ENCODE results near the gene NAXE.
"Not testable (repeated sequence)": the region's sequence is repeated elsewhere in the genome, so short reads cannot be mapped to it uniquely, and the experiment has no call there.

Gene NAXE

GRCh38 chr1:156591432-156592157, at the start of gene NAXE:
TSS of gene NAXE (plus strand) at chr1:156591776. CDS start at chr1:156591805, 29 bp downstream.
- peak; percentile 53 for DNase-seq

GRCh38 chr1:156543066-156543465, 48.5 kb upstream of the NAXE start:
- no peak for DNase-seq

GRCh38 chr1:156544592-156545102, 46.9 kb upstream of the NAXE start:
- DNase-seq: no peak

GRCh38 chr1:156546267-156546666, 45.3 kb upstream of the NAXE start:
- DNase-seq: no peak

GRCh38 chr1:156547434-156547833, 44.1 kb upstream of the NAXE start:
- no peak for DNase-seq

- no peak for DNase-seq
These were observed 43.6 kb upstream of the NAXE start for GRCh38 chr1:156547982-156548381.

GRCh38 chr1:156549390-156549789, 42.2 kb upstream of the NAXE start:
- no peak for DNase-seq

- no peak for DNase-seq
These were observed 41.7 kb upstream of the NAXE start for GRCh38 chr1:156549831-156550230.

GRCh38 chr1:156550346-156550745, 41.2 kb upstream of the NAXE start:
- DNase-seq: no peak

GRCh38 chr1:156551066-156551643, 40.4 kb upstream of the NAXE start:
- DNase-seq: no peak

GRCh38 chr1:156551869-156552268, 39.7 kb upstream of the NAXE start:
- no peak for DNase-seq

GRCh38 chr1:156552518-156552917, 39.1 kb upstream of the NAXE start:
- no peak for DNase-seq

- DNase-seq: not testable (repeated sequence)
These were observed 38.6 kb upstream of the NAXE start for GRCh38 chr1:156552937-156553336.

- DNase-seq: no peak
These were observed 37.6 kb upstream of the NAXE start for GRCh38 chr1:156553860-156554485.

GRCh38 chr1:156554971-156555370, 36.6 kb upstream of the NAXE start:
- DNase-seq: no peak

- no peak for DNase-seq
These were observed 35.9 kb upstream of the NAXE start for GRCh38 chr1:156555715-156556114.

GRCh38 chr1:156556354-156556753, 35.2 kb upstream of the NAXE start:
- DNase-seq: no peak

- DNase-seq: no peak
These were observed 32.3 kb upstream of the NAXE start for GRCh38 chr1:156559086-156559796.

GRCh38 chr1:156559797-156560385, 31.7 kb upstream of the NAXE start:
- DNase-seq: no peak

GRCh38 chr1:156560585-156561163, 30.9 kb upstream of the NAXE start:
- no peak for DNase-seq

- no peak for DNase-seq
These were observed 26.1 kb upstream of the NAXE start for GRCh38 chr1:156565519-156565918.

GRCh38 chr1:156566436-156566835, 25.1 kb upstream of the NAXE start:
- DNase-seq: no peak

Measured in activated CD4-positive, alpha-beta T cell treated with anti-CD3 and anti-CD28 coated beads for 1 hour (primary cell).